Hepatocyte (in vitro differentiated cells): ENCODE measurements around the gene GALNT5.

Experiments used
- EZH2 ChIP-seq: fragments of 200-600 bp; sonication (generic); IDR thresholded peaks from 2 replicates; pipeline ENCODE4 v1.6.1; 2016; ENCODE audit warnings: antibody characterized with exemption, mild to moderate bottlenecking, borderline replicate concordance
- EZH2phosphoT487 ChIP-seq: fragments of 200-600 bp; sonication (generic); IDR thresholded peaks from one replicate; pipeline ENCODE4 v1.6.1; 2018; ENCODE audit warnings: antibody characterized with exemption, mild to moderate bottlenecking, low read depth, moderate library complexity; ENCODE audit not compliant: unreplicated experiment, severe bottlenecking
- TF ChIP-seq, protein P1 (sequence below): fragments of 200-600 bp; sonication (generic); IDR thresholded peaks from 2 replicates; pipeline ENCODE4 v1.5.1; 2016; ENCODE audit warnings: antibody characterized with exemption, mild to moderate bottlenecking; ENCODE audit not compliant: poor library complexity

DNA sequence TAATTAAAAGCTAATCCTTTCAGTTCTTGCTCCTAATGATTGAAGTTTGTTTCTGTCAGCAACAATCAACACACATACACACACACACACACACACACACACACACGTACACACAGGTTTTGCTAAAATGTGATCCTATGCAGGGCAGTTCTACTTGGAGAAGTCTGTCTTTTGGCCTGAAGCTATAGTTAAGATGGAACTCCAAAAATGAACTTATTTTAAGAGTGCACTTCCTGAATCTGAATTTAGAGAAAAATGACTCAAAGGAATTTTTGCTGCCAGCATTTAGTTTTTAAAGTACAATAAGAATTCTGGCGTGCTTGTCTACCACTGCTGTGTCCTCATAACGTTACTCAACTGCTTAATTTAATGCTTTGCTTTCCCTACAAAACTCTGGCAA lies 6.6 kb downstream of the GALNT5 start:
- TF ChIP-seq, protein P1, sequence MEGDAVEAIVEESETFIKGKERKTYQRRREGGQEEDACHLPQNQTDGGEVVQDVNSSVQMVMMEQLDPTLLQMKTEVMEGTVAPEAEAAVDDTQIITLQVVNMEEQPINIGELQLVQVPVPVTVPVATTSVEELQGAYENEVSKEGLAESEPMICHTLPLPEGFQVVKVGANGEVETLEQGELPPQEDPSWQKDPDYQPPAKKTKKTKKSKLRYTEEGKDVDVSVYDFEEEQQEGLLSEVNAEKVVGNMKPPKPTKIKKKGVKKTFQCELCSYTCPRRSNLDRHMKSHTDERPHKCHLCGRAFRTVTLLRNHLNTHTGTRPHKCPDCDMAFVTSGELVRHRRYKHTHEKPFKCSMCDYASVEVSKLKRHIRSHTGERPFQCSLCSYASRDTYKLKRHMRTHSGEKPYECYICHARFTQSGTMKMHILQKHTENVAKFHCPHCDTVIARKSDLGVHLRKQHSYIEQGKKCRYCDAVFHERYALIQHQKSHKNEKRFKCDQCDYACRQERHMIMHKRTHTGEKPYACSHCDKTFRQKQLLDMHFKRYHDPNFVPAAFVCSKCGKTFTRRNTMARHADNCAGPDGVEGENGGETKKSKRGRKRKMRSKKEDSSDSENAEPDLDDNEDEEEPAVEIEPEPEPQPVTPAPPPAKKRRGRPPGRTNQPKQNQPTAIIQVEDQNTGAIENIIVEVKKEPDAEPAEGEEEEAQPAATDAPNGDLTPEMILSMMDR = no peak
- TF ChIP-seq EZH2 = no peak
- TF ChIP-seq EZH2phosphoT487 = no peak
